T47D (cell line): ENCODE measurements around the gene CDC42.

Source experiments
- DNase-seq, 2 experiments: peaks; one replicate each; pipeline versions ENCODE4 v3.0.0 to v3.0.0-alpha.2; 2011 to 2012; ENCODE audit warnings: low read depth in 1 of 2, low spot score in 1 of 2
- JUND ChIP-seq: IDR thresholded peaks from 2 replicates; pipeline ENCODE4 v1.6.1; 2012; ENCODE audit warnings: low read depth
- in situ Hi-C: cut with HindIII; loops from 2 replicates; pipeline ENCODE4 v1.10.0; 2016; ENCODE audit warnings: low sequenced_read_pairs, low pct_unique_long_range_greater_than_20kb

CDC42 gene

GRCh38 chr1:22133247-22133930, 80.9 kb downstream of the CDC42 start:
- in situ Hi-C loops, result no loop called here
- DNase-seq, result no peak
- TF ChIP-seq JUND, result no peak

- DNase-seq, result no peak
- TF ChIP-seq JUND, result no peak
- in situ Hi-C loops, result no loop called here
These were observed 81.4 kb downstream of the CDC42 start for GRCh38 chr1:22133931-22134324.

GRCh38 chr1:22137004-22137720, 84.7 kb downstream of the CDC42 start:
- no peak for DNase-seq
- in situ Hi-C loops, result no loop called here
- no peak for TF ChIP-seq JUND

GRCh38 chr1:22139066-22139594, 86.6 kb downstream of the CDC42 start:
- TF ChIP-seq JUND, result no peak
- in situ Hi-C loops, result no loop called here
- DNase-seq, result no peak

- no peak for TF ChIP-seq JUND
- DNase-seq, result no peak
- in situ Hi-C loops, result no loop called here
These were observed 87.3 kb downstream of the CDC42 start for GRCh38 chr1:22139817-22140216.
